ENCODE results near the gene TSPAN18. TPM values are rescaled to one million over a fixed set of nuclear protein-coding genes. Genes with fewer than 3 reads are reported as not detected.

The TSPAN18 gene
- total and polyA plus RNA-seq, 11 donors, result 40.0 to 151 (median 74.9) TPM

DNA sequence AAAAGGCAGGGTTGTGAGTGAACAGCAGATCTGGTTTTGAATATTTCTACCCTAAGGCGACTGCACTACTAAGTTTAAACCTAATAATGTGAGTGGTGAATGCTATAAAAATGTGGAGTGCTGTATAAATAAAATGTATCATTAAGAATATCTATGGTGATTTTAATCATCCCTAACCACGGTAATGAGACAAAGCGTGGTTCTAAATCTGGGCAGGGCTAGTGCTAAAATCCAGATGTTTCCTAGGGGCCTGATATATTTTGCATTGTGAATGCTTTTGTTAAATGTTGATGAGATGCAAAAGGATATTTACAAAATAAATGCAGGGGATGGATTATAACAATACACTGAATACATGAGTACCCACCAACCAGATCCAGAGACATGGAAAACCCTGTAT, 58.1 kb downstream of the TSPAN18 start:
- H3K27ac ChIP-seq, result peak overlapping the region in 9 of 12 donors; percentile 3 to 83 (median 50)

DNA sequence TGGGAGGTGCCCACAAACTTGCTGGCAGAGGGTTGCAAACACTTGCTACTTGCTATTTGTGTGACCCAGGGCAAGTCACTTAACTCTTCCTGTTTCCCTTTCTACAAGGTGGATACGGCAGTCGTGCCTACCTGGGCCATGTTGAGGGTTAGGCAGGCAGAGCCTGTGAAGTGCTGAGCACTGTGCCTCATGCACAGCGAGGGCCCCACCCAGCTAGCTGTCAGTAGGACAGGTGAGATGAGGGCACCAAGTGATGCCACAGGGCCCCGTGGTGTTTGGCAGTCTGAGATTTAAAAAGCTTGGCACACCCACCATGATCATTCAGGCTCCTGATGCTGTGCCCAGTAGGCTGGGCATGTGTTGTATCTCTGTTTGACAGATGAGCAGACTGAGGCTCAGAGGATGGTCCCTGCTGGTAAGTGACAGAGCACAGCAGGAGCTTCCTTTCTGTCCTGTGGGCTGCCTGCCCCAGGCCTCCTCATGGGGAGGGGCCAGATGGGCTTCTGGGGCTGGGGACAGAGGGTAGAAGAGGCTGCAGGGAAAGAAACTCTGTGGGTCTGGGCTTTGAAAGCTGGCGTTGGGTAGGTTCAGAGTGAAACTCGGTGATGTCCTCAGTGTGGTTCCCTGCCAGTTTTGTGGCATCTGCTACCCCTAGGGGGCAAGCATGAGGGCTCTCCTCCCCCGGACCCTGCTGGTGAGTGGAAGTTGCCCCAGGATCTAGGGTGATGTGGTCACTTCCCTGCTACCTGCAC, 59.3 kb downstream of the TSPAN18 start:
- intact Hi-C loops (cut with DNase I), result loop anchor here in 4 of 10 donors (5.0 to 10.0 kb wide), 5 partner anchors 79 to 161 kb away; no protein-coding TSS in a partner anchor
- H3K4me1 ChIP-seq, result peaks cover 7 to 76% (median 39%) of the 10 kb centered on the region in 12 donors
- DNase-seq, result no peak

More for the DNA sequence above, 58.1 kb downstream of the TSPAN18 start:
- H3K4me1 ChIP-seq, result peaks cover 7 to 85% (median 48%) of the 10 kb centered on the region in 12 donors
- intact Hi-C loops (cut with DNase I), result loop anchor here in 5 of 10 donors (5.0 to 10.0 kb wide), 6 partner anchors 32 to 160 kb away; no protein-coding TSS in a partner anchor
- ATAC-seq (no peak), DNase-seq (no peak)
- no peak overlapping the region for H3K4me3 ChIP-seq
- no peaks in the 10 kb centered on the region for H3K27me3 ChIP-seq
- WGBS, 4 donors, result 55 to 69% (median 60%) methylated on average over 3 of the region's 3 CpGs
- peaks cover 0 to 5% (median 0%) of the 10 kb centered on the region in 9 donors for H3K36me3 ChIP-seq
- H3K9me3 ChIP-seq, result no peaks in the 10 kb centered on the region
- TF ChIP-seq POLR2A (IDR thresholded peaks at IDR 0.05), result no peak
- TF ChIP-seq, protein P1, sequence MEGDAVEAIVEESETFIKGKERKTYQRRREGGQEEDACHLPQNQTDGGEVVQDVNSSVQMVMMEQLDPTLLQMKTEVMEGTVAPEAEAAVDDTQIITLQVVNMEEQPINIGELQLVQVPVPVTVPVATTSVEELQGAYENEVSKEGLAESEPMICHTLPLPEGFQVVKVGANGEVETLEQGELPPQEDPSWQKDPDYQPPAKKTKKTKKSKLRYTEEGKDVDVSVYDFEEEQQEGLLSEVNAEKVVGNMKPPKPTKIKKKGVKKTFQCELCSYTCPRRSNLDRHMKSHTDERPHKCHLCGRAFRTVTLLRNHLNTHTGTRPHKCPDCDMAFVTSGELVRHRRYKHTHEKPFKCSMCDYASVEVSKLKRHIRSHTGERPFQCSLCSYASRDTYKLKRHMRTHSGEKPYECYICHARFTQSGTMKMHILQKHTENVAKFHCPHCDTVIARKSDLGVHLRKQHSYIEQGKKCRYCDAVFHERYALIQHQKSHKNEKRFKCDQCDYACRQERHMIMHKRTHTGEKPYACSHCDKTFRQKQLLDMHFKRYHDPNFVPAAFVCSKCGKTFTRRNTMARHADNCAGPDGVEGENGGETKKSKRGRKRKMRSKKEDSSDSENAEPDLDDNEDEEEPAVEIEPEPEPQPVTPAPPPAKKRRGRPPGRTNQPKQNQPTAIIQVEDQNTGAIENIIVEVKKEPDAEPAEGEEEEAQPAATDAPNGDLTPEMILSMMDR (IDR thresholded peaks at IDR 0.05), result no peak

GRCh38 chr11:44787070-44787469, 60.3 kb downstream of the TSPAN18 start:
- no peaks in the 10 kb centered on the region for H3K27me3 ChIP-seq
- no peak overlapping the region for H3K27ac ChIP-seq
- ATAC-seq (no peak), DNase-seq (no peak)
- peaks cover 0 to 5% (median 0%) of the 10 kb centered on the region in 9 donors for H3K36me3 ChIP-seq
- peaks cover 7 to 76% (median 33%) of the 10 kb centered on the region in 12 donors for H3K4me1 ChIP-seq
- 80 to 85% (median 82%) methylated on average over 3 of the region's 3 CpGs for WGBS, 4 donors
- H3K4me3 ChIP-seq, result no peak overlapping the region
- no peaks in the 10 kb centered on the region for H3K9me3 ChIP-seq
- intact Hi-C loops (cut with DNase I), result loop anchor here in 4 of 10 donors (5.0 to 10.0 kb wide), 5 partner anchors 78 to 162 kb away; no protein-coding TSS in a partner anchor
- TF ChIP-seq, protein P1 (IDR thresholded peaks at IDR 0.05), result no peak

More for the DNA sequence above, 59.3 kb downstream of the TSPAN18 start:
- H3K4me3 ChIP-seq, result no peak overlapping the region
- TF ChIP-seq, protein P1 (IDR thresholded peaks at IDR 0.05), result peak in 3 of 12 donors; percentile 12 to 32 (median 20)
- TF ChIP-seq POLR2A (IDR thresholded peaks at IDR 0.05), result no peak
- peak in 3 of 4 donors; percentile 26 to 42 (median 33) for ATAC-seq
- peak overlapping the region in 3 of 12 donors; percentile 15 to 17 (median 17) for H3K27ac ChIP-seq
- no peaks in the 10 kb centered on the region for H3K27me3 ChIP-seq
- peaks cover 0 to 5% (median 0%) of the 10 kb centered on the region in 9 donors for H3K36me3 ChIP-seq
- WGBS, 4 donors, result 53 to 72% (median 59%) methylated on average over 5 to 7 of the region's 7 CpGs
- H3K9me3 ChIP-seq, result no peaks in the 10 kb centered on the region

DNA sequence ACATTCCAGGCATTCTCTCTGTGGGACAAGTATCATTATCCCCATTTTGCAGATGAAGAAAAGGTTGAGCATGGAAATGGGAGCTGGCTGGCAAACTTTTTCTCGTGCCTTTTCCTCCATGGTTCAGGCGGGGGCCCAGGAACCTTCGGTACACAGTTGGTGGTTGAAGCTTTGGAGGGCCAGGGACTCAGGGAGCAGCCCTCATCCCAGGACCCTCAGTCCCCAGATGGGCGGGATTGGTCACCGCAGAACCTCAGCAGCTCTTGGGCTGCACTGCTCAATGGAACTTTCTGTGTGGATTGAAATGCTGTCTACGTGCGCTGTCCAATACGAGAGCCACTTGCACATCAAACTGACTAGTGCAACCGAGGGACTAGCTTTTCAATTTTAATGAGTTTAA, 61.2 kb downstream of the TSPAN18 start:
- ATAC-seq (no peak), DNase-seq (no peak)
- H3K4me3 ChIP-seq, result no peak overlapping the region
- no peak for TF ChIP-seq POLR2A (IDR thresholded peaks at IDR 0.05)
- TF ChIP-seq, protein P1 (IDR thresholded peaks at IDR 0.05), result no peak
- H3K4me1 ChIP-seq, result peaks cover 7 to 79% (median 35%) of the 10 kb centered on the region in 12 donors
- no peaks in the 10 kb centered on the region for H3K9me3 ChIP-seq
- H3K36me3 ChIP-seq, result peaks cover 0 to 5% (median 0%) of the 10 kb centered on the region in 9 donors
- intact Hi-C loops (cut with DNase I), result loop anchor here in 4 of 10 donors (5.0 to 10.0 kb wide), 5 partner anchors 77 to 163 kb away; no protein-coding TSS in a partner anchor
- H3K27me3 ChIP-seq, result no peaks in the 10 kb centered on the region
- H3K27ac ChIP-seq, result no peak overlapping the region
- 85 to 95% (median 92%) methylated on average over 8 to 9 of the region's 9 CpGs for WGBS, 4 donors
